NCI-H345 (cell line): Measurements from ENCODE around the gene HMX2.
"Not testable (repeated sequence)": the region's sequence is repeated elsewhere in the genome, so short reads cannot be mapped to it uniquely, and the experiment has no call there.

Source experiments
- DNase-seq: peaks from one replicate; lab custom pipeline; 2025; lab: John Stamatoyannopoulos, UW

Gene HMX2

DNA sequence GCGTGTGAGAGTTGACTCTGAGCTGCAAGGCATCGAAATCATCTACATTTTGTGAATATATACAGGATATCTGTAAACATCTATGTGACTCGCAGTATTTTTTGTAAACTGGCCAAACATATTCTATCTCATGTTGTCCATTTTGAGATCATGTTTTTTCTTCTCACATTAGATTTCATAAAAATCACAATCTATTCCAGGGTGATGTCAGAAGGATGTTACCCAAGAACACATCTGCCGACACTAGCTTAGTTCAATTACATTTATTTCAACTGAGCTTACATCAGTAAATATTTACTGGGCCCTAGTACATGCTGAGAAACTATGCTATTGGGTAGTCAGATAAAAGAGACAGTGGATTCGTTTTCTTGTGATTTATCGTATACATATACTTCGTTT, 3.8 kb downstream of the HMX2 start:
- DNase-seq: no peak

DNA sequence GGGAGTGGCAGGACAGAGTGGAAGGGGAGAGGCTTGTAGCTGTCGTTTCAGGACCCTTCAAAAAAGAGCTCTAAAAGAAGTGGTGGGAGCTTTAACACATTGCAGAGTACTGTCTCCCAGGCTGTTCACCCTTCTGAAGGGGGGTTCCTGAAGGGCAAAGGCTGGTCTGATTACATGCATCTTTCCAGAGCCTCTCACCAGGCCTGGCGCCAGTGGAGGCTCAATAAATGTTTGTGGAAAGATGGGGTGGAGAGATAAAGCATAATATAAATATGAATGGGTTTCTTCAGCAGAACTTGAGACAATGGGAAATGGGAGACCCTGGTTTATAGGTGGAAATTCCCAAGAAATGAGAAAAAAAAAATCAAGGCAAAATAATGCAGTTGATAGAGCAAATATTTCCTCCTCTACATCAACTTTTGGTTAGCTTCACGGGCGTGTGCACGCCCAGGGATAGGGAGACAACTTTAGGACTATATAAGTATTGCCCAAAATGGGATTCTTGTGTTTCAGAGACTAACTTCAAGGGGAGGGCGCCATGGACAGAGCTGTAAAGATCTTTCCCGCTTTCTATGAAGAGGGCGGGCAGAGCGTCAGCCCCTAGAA, 5.7 kb downstream of the HMX2 start:
- no peak for DNase-seq

DNA sequence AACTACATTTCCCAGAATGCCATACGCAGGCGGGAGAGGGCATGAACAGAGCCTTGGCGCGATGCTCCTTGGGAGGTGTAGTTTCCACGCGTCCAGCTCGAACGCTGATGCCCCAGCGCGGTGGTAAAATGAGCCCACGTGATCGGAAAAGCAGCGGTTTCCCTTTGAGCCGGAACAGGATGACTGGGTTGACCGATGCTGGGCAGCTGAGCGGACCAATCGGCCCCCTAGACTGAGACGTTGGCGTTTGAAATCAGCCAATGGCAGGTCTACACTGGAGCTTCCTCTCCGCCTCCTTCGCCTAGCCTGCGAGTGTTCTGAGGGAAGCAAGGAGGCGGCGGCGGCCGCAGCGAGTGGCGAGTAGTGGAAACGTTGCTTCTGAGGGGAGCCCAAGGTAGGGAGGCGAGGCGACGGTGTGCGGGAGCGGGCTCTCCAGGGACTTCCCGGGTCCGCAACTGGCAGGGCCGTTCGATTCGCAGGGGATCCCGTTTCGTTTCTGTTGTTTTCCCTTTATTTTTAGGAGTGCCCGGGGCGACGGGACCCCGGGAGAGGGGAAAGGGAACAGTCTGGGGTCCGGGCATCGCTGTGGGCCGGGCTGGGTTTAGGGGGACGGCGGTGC, 6.3 kb downstream of the HMX2 start, which contains the start of gene BUB3:
TSS of gene BUB3 (plus strand) at position 311 of the 619 bp plus-strand sequence. CDS start 516 bp downstream, outside the sequence.
- peak; percentile 98 for DNase-seq

DNA sequence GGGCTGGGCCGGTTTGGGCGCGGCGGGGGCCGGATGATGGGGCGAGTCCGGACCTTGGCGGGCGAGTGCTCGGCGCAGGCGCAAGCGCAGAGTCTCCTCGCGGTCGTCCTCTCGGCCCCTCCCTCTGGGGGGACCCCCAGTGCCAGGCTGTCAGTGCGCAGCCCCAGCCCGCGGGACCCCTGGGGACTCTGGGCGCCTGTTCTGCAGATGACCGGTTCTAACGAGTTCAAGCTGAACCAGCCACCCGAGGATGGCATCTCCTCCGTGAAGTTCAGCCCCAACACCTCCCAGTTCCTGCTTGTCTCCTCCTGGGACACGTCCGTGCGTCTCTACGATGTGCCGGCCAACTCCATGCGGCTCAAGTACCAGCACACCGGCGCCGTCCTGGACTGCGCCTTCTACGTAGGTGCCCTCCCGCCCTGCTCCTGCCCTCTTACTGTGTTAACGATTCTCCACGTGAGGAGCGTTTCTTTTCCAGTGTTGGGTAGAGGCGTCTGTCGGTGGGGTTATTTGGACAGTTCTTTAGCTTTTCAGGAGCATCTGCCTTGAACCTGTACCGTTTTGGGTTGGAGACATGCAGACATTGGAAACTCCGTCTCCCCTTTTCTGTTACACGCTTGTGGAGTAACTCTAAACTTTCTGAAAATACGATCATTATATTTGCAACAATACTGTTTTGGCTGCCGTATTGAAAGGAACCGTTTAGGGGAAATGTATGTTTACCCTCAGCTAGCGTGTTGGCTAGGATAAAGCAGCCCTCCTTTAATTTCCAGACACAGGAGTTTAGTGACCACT, 7.0 kb downstream of the HMX2 start:
- DNase-seq: peak; percentile 36

DNA sequence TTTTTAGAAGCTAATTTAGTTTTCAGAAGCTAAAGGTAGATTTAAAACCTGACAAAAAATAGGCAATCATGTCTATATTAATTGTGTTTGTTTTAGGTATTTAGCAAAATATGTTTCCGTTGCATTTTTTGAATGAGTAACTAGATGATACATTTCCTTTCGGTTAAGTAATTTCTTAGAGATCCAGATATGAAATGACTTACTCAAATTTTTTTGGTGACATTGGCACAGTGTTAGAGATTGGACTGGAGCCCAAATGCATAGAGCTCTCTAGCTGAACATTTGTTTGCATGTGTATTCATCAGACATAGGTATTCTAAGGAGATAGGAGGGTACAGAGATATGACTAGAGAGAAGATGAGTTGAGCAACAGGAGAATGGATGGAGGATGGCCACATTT, 8.1 kb downstream of the HMX2 start:
- no peak for DNase-seq

DNA sequence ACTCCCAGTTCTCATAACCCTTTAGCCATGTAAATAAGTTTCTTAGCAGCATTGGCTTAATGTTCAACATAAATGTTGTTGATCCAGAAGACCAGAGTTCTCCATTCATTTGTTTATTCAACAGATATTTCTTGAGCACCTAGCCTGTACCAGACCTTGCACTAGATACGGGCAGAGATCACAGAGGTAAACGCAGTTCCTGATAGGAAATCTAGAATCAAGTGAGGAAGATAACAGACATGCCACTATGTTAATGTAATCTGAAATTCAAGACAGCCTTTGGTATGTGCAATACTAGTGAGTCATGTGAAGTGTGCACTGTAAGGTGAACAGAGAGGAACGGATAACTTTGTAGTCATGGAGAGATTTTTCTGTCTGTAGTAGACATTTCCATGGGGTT, 9.3 kb downstream of the HMX2 start:
- DNase-seq: no peak

DNA sequence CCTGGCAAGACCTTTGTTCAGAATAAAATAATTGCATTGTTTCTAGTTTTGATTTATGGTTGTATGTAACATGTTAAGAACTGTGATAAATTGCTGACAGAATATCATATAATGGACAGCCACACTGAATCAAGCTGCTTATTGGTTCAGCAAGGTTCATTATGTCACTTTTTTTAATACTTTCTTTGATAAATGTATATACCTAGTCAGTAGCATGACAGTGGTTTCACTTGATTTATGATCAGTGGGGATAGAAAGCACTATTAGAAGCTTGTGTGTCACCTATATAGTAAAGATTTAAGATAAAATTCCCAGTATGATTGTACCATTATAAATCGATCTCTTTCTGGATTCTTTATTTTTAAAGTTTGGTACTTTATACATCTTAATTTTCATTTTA, 10.7 kb downstream of the HMX2 start:
- no peak for DNase-seq

DNA sequence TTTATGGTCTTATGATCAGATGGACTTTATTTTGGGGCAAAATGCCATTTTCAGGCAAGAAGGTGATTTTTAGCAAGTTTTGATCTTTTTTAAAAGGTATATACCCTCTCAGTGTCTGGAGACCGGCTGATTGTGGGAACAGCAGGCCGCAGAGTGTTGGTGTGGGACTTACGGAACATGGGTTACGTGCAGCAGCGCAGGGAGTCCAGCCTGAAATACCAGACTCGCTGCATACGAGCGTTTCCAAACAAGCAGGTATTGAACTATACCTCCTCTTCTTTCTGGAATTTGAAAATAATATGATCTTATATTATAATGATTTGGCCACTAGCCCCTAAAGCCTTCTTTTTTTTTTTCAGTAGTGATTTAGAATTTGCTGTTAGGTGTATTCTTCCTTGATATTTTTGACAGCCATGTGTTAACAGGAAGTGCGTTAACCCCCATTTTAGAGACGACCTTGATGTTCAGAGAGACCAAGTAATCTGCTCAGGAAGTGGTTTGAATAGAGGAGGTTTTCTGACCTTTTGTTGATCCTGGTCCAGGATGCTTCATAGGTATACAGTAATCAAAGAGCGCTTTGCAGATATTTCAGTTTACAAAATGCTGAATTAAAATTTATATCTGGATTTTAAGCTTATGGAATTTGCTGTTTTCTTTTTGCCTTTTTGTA, 12.5 kb downstream of the HMX2 start:
- no peak for DNase-seq

DNA sequence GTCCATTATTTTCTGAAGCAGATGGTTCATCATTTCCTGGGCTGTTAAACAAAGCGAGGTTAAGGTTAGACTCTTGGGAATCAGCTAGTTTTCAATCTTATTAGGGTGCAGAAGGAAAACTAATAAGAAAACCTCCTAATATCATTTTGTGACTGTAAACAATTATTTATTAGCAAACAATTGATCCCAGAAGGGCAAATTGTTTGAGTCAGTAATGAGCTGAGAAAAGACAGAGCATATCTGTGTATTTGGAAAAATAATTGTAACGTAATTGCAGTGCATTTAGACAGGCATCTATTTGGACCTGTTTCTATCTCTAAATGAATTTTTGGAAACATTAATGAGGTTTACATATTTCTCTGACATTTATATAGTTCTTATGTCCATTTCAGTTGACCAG, 16.4 kb downstream of the HMX2 start:
- no peak for DNase-seq

DNA sequence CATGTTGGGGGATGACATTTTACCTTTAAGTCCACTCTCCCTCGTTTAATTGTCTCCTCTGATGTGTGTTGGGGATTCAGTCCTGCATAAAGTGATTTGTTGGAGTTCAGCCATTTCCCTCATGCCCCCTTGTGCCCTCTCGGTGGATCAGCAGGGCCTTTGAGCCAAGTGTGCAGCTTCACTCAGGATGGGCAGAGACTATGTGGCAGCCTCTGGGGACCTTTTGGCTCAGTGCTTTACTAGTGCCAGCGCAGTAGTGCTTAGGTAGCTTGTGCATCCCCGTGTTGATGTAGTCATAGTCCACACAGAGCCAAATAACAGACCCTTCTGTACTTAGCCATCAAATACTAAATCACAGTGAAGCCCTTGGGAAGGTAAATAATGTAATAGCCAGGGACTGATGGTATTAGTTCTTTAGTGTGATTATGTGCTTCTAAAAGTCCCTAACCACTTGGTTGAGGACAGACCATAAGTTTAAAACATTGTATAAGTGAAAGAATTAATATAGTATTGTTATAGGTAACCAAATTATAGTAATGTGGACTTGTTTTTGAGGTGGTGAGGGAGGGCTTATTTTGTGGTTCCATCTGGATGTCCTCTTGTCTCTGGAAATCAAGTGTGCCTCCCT, 17.6 kb downstream of the HMX2 start:
- DNase-seq: no peak

DNA sequence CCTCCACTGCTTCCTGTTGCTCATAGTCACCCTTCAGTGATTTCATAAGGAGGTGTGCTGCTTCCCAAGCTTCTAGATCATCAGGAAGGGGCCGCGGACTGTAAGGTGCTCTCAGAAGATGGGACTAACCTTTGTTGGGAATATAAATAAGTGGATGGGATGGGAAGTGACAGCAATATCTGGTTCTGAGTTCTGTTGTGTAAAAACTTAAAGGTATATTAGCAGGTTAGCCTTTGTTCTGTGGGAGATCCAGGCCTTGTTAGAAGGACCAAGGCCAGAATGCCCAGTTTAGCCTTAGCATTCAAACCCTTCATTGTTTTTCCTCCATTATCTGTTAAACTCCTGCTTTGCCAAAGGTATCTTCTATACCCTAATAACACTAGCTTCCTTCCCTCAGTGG, 18.7 kb downstream of the HMX2 start:
- DNase-seq: no peak

DNA sequence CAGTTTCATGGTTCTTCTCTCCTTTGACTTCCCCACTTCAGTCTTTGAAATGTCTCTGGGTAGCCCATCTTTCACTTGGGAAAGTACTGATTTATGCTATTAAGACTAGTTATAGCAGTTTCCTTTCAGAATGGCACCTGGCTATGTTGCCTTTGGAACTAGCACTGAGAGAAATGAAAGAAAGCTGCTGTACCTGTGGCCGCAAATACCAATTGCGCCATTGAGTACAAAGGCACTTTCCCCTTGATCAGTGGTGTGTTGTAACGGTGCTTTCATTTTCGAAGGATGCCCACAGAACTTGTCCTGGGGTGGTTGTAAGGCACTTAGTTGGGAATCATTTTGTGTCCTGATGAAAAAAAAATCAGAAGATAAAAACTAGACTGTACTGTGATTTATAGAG, 23.0 kb downstream of the HMX2 start:
- no peak for DNase-seq

DNA sequence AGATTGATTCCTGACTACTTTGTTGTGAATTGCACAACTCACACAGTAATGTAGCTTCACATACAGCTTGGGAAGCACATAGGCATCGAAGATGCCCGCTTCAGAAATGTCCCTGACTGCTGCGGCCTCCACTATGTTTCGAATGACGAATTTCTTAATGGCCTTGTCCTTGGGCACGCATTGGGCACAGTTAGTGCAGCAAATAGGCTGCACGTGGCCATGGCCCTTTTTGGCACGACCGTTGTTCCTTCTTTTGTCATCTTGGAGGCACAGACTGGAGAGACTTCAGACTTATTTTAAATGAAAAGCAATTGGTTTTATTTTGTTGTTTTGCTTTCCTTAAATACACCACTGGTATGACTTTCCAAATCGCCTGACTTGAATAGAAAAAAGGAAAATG, 23.7 kb downstream of the HMX2 start:
- not testable (repeated sequence) for DNase-seq

DNA sequence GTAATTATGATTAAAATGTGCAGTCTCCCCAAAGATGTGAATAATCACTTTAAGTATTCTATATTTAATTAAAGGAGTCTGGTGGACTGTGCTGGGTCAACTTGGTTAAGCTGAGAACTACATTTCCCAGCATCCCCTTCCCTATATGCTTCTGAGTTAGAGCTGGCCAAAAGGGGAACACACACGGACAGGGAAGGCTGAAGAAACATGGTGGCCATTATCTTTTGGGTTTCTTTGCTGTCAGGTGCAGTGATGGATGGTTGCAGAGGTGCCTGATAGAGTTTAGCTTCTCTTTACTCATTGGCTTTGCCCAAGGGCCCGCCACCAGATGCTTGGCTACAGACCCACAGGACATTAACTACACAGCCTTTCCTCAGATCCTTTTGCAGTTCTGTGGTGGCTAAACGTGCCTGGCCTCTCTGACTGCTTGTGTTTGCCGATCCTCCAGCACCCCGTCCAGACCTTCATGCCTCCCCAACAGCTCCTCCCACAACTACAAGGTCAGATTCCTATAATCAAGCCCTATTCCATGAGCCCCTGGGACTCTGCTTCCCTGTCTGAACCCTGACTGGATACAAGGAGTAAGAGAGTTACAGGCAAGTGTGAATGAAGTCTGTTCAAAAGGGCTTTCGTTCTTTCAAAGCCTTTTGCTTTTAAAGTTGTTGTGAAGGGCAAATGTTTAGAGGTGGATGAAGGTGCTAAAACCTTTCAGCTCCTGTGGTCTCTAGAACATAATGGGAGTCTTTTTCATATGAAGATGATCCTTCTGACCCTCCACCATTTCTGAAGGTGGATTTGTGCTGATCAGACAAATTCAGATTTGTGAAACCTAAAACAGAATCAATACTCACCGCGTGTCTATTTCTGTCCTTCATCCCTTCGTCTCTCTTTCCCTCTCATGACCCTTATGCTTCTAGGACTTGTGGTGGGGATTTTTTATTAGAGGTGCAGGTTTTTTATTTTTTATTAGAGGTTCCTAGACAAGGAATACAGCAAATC, 27.8 kb downstream of the HMX2 start:
- DNase-seq: no peak

DNA sequence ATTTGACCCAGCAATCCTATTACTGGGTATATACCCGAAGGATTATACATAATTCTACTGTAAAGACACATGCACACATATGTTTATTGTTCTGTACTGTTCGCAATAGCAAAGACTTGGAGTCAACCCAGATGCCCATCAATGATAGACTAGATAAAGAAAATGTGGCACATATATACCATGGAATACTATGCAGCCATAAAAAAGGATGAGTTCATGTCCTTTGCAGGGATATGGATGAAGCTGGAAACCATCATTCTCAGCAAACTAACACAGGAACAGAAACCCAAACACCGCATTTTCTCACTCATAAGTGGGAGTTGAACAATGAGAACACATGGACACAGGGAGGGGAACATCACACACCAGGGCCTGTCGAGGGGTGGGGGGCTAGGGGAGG, 30.5 kb downstream of the HMX2 start:
- DNase-seq: not testable (repeated sequence)

DNA sequence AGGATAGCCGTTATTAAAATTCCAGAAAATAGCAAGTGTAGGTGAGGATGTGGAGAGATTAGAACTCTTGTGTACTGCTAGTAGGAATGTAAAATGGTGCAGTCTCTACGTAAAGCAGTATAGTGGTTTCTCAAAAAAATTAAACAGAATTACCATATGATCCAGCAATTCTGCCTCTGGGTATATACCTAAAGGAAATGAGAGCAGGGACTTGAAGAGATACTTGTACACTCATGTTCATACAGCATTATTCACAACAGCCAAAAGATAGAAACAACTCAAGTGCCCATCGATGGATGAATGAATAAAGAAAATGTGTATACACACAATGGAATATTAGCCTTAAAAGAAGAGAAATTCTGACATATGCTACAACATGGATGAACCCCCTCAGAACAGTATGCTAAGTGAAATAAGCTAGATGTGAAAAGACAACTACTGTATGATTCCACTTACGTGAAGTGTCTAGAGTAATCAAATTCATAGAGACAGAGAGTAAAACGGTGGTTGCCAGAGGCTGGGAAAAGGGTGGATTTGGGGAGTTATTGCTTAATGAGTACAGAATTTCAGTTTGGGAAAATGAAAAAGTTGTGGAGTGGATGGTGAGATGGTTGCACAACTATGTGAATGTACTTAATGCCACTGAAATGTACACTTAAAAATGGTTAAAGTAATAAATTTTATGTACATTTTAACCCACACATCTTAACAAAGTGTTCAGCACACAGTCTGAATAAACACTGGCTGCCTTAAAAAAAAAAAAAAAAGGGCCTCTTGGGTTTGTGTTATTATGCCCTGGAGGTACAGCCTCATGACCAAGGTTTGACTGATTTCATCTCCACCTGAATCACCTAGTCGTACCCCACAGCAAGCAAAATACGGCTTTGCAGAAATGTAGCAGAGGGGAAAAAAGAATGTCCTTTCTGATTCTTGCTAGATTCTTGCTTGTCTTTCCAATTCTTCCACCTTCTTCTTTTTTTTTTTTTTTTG, 32.5 kb downstream of the HMX2 start:
- no peak for DNase-seq

DNA sequence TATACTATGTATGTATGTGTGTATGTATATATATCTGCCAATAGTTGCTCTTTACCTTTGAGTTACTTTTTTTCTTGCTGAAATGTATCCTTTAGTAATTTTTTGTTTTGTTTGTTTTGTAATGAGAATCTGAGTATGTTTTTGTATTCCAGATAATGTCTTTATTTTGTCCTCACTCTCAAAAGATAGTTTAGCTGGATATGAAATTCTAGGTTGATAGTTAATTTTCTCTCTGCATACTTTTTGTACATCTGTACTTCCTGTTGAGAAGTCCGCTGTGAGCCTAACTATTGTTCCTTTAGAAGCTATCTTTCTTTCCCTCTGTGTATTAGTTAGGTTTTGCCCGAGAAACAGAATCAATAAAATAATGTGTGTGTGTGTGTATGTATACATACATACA, 35.8 kb downstream of the HMX2 start:
- DNase-seq: no peak

DNA sequence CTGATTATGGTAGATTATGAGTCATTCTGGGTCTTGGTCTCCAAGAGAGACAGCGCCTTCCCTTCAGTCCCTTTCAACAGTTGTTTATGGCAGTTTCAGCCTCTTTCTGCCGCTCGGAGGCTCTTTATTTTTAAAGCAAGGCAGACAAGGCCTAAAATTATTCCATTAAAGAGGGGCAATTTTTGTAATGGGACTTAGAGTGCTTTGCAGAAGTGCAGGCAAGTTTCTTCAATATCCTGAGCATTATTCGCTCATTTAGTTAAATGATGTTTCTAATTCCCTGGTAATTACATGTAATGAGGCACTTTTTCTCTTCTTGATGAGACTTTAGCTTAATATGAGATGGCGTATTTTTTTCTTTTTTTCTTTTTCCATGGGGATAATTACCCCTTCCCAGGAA, 39.8 kb downstream of the HMX2 start:
- DNase-seq: no peak

DNA sequence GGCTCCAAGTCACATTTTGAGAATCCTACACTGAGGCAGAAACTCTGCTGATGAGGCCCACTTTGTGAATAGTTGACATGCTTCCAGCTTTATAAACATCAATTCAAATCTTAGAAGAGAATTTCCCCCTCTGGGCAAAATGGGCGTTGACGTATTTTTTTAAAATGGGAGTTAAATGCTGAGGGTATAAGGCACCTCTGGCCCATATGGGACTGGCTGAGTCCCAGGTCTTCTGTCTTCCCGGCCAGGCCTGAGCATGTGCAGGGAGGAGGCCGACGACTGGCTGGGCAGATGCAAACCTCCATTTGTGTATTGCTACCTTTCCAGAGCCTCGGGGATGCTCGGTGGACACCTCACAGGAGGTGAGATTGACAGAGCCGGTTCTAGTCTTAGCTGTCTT, 44.0 kb downstream of the HMX2 start:
- DNase-seq: no peak

DNA sequence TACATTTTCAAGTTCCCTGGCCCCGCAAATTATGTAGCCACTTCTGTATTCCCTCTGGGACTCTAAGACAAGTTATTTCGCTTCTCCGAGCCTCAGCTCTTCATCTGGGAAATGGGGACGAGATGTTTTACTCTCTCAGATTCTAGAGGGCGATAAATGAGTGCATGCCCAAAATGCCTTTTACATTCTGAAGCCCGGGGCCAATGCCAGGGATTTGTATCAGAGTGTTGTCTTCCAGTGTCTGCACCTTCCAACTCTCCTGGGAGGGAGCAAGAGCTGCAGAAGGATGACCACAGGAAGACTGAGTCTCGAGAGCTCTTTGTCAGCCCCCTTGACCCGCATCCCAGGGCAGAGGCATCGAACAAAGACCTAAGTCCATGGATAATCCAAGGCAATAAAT, 46.1 kb downstream of the HMX2 start:
- no peak for DNase-seq
